LNCAP (cell line): ENCODE measurements around the gene NME7.

Experiments
- TF ChIP-seq, protein P1 (sequence below): fragments of 450-650 bp; IDR thresholded peaks from 2 replicates; pipeline ENCODE4 v1.5.1; 2017; ENCODE audit warnings: mild to moderate bottlenecking

The NME7 gene

DNA sequence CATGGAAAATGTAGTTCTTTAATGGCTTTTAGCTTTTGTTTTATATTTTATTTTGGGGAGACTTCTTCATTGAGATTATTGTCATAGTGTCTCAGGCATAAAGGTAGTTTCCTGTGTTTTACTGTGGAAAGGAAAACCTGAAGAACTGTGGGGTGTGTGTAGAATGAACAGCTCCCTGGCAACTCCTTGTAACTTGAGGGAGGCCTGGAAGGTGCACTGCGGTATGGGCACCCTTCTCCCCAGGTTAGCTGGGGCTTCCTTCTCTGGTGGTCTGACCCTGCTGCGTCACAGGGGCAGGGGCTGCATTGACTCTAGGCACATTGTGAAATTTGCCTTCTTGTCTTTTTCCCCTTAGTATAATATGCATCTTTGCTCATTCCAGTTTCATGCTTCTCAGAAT is 259.4 kb downstream of the NME7 start:
- TF ChIP-seq, protein P1, sequence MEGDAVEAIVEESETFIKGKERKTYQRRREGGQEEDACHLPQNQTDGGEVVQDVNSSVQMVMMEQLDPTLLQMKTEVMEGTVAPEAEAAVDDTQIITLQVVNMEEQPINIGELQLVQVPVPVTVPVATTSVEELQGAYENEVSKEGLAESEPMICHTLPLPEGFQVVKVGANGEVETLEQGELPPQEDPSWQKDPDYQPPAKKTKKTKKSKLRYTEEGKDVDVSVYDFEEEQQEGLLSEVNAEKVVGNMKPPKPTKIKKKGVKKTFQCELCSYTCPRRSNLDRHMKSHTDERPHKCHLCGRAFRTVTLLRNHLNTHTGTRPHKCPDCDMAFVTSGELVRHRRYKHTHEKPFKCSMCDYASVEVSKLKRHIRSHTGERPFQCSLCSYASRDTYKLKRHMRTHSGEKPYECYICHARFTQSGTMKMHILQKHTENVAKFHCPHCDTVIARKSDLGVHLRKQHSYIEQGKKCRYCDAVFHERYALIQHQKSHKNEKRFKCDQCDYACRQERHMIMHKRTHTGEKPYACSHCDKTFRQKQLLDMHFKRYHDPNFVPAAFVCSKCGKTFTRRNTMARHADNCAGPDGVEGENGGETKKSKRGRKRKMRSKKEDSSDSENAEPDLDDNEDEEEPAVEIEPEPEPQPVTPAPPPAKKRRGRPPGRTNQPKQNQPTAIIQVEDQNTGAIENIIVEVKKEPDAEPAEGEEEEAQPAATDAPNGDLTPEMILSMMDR: no peak

DNA sequence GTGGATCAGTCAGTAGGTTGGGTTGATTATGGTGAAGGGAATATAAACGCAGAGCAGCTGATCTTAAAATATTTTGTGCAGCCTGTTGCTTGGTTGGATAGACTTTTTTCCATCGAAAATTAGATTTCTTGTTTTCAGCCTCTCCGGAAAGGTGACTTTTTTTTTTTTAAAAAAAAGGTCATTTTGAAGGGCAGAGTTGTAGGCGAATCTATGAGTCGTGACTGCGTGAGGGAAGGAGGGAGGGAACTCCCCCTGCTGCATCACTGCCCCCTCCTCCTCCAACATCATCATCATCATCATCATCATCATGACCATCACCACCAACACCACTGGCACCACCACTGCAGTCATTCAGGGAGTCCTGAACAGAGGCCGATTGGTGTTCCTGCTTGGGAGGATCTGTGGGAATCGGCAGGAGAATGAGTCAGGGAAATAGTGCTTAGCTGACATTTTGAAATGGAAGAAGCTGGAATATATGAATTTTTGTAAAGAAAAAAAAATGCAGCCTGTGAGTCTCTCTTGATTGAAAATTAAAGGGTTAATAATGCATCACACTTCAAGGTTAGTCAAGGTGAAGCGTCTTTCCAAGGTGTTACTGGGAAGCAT is 259.9 kb downstream of the NME7 start:
- TF ChIP-seq, protein P1: no peak

DNA sequence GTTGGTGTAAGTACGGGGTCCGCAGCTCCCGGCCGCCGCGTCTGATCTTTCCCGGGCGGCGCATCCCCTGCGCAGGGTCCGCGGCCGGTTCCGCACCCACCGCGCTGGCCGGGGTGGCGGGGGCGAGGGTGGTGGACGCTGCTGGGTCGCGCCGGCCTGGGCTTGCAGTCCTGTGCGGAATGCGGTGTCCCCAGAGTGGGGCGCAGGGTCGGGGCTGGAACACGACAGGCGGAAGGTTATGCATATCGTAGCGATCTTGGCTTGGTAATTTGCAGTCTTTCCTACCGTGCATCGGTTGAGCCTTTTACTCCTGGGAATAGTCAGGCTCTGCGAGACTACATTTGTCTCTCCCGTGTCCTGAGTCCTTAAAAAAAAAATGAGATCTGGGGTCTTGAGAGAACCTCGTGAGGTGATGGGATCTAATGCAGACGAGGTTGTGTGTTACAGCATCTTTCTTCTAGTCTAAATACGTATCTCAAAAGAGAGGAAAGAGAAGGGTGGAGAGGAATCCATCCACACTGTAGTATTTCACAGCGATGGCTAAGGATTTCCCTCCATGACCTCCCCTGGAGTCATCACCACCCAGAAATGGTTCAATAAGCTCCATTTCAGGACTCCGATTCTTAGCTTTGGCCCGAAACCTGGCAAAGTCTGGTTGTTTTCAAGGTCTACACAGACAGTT is 260.5 kb downstream of the NME7 start:
- TF ChIP-seq, protein P1: no peak

DNA sequence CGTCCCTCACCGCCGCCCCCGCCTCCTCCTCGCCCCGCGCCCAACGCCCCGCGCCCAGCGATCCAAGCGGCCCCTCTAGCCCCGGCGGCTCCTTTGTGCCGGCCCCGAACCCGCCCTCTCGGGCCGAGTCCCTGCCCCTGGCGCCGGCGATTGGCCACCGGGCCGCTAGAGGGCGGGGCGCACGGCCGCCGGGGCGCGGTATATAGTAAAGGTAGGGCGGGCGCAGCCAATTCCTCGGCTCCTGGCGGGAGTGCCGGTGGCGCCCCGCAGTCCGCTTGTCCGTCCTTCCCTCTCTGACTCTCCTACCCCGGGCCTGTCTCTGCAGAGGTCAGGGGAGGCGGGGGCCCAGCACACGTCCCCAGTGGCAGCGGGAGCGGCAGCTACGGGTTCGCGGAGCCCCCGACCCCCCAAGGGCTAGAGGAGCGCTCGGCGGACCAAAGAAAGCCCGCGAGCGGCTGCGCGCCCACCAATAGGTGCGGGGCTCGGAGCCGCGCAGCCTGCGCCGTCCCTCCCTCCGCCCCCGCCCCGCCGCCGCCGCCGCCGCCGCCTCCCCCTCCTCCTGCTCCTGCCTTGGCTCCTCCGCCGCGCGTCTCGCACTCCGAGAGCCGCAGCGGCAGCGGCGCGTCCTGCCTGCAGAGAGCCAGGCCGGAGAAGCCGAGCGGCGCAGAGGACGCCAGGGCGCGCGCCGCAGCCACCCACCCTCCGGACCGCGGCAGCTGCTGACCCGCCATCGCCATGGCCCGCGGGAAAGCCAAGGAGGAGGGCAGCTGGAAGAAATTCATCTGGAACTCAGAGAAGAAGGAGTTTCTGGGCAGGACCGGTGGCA is 261.3 kb downstream of the NME7 start, which contains the start of gene ATP1B1:
ATP1B1 (plus strand) TSS at position 596 of the 826 bp plus-strand sequence; CDS start at position 736, 140 bp downstream.
- TF ChIP-seq, protein P1: no peak

DNA sequence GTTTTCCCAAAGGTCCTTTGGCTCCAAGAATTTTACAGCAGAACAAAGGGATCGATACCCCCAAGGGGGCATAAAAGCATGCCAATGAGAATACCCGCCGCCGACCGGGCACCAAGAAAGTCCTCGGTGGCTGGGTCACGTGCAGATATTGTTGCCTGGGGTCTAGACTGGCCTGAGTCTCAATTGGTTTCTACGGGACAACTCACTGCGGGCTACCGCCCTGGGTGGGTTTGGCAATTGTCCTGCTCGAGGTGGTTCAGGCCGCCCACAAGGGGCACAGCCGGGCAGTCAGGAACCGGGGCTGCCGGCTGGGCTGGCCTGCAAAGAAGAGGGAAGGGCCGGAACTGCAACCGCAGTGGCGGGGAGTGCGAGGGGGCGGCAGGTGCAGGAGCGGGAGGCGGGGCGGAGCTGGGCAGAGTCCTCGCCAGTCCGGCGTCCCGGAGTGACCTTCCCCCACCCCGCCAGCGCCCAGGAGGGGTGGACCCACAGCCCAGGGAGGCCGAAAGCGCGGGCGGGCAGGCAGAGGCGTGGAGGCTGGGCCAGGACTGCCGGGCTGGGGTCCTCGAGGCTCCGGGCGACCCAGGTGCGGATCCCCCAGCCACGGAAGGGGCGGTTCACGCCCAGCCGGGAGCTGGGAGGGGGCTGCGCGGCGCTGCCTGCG is 262.0 kb downstream of the NME7 start:
- TF ChIP-seq, protein P1: no peak

DNA sequence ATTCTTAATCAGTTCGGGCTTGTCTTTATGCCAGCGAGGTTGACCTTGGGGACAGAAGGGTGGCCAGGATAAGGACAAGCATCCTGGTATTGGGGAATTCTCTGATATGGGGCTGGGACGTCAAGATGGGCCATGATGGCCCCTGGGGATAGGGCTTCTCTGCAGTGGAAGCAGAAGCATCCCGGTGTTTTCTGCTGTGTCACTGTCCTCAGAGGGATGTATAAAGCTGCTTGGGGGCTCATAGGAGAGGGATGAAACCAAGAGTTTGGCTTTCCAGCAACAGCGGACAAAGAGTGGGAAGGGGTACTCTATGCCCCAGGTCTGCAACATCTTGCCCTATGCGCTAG is 262.5 kb downstream of the NME7 start:
- TF ChIP-seq, protein P1: no peak

GRCh38 chr1:169103480-169103893 is 264.1 kb downstream of the NME7 start:
- TF ChIP-seq, protein P1: no peak
